CD4-positive, alpha-beta T cell treated with Interleukin-4 for 1 hour (primary cell): ENCODE results near the gene FHIT.

Experiments used
- DNase-seq, 2 donors: peaks; one replicate each; pipeline ENCODE4 v3.0.0-alpha.2; 2020 to 2022

FHIT gene

DNA sequence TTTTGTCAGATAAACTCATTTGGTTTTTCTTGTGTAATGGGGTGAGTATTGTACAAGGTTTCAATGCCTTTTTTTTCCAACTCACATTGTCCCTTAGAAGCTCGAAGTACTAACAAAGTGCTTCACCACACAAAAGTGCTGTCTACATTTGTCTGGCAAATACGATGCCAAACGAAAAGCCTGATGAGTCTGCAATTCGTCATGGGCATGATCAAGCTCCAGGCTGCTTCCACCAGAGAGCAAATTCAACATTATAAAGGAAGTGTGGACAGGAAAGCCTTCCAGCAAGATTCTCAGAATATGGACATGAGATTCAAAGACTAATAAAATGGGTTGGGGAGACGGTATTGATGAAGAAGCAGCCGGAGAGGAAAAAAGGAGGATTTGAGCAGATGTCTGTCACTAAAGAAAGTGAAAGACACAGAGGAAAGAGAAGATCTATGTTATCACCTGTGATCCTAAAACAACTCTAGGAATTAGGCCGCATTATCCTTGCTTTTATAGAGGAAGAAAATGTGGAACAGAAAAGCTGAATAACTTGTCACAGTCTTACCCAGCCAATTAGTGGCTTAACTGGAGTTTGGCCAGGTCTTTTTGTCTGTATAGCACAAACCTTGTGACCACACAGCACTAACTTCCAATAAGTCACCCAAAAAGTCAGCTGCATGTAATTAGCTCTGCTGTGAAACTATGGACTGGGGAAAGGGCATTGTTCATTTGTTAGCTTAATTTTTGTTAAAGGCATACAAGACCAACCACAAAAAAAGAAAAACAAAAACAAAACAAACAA, 494.8 kb downstream of the FHIT start:
- DNase-seq, result no peak

DNA sequence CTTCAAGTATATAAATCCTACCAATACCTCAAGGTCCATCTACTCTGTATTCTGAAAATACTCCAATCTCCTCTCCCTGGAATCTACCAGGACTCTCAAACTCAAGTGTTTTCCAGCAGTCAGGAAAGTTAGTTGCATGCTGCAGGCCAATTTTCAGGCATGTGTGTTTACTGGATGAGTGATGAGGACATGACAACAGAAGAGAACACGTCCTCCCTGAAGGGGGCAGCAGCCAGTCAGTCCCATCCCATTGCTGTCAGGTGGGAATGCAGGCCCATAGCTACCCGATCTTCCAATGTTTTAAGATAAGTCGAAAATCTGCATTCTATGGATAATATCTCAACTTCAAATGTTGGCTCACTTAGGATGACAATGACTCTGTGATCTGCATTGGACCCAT, 496.2 kb downstream of the FHIT start:
- no peak for DNase-seq

DNA sequence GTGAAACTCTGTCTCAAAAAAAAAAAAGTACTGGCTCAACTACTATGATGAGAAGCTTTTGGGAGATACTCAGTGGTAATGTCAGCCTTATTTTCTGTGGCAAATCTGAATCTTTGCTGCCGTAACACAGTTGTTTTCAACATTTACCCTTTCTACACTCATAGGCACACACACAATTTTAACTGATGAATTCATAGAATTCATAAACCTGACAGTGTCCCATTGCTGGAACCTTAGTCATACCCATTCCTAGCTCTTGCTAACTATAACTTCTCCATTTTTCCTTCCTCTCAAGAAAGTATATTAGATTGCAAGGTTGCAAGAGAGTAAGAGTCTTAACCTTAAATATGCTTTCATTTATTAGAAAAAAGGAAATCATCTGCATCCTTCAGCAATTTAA, 496.6 kb downstream of the FHIT start:
- no peak for DNase-seq

DNA sequence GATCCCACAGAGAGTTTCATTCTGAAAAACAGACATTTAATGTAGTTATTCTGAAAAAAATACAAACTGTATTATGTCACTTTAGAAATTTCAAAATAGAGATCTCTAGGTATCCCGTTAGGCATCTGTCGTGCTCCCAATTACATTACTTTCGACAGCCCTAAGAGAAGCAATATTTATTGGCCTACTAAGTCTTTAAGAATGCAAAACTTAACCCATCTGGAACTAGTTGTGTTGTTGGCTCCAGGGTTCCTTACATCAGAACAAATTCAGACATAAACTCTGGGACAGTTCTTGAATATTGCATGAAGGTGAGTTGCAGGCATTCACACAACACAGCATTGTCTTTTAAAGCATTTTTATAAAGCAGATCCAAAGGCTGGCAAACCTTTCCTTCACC, 498.4 kb downstream of the FHIT start:
- no peak for DNase-seq

DNA sequence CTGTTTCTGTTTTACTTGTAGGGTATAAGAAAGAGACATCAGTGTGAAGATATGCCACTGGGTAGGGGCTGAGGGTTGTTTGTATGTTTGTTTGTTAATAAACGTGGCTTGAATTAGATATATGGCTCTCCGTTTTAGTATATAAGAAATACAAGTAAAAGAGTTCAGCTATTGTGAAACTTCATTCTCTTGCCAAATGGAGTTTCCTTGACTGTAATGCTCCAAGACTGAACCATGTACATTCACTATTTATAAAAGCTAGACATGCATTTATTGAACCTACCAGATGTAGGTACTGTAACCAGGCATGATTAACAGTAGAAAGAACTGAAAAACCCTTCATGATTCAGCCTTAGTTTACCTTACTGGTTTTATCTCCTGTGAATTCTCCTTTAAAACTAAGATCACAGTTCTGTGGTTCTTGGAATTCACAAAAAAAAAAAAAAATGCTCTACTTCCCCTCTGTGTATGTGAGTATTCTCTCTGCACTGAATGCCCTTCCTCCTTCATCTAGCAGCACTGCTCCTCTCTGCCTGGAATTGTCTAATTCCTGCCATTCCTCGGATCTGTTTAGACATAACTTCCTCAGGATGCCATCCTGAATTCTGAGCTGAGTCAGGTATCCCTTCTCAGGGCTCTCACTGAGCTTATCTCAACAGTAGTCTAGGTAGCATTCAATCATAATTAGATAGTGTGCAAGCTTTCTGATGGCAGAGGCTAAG, 504.4 kb downstream of the FHIT start:
- no peak for DNase-seq

DNA sequence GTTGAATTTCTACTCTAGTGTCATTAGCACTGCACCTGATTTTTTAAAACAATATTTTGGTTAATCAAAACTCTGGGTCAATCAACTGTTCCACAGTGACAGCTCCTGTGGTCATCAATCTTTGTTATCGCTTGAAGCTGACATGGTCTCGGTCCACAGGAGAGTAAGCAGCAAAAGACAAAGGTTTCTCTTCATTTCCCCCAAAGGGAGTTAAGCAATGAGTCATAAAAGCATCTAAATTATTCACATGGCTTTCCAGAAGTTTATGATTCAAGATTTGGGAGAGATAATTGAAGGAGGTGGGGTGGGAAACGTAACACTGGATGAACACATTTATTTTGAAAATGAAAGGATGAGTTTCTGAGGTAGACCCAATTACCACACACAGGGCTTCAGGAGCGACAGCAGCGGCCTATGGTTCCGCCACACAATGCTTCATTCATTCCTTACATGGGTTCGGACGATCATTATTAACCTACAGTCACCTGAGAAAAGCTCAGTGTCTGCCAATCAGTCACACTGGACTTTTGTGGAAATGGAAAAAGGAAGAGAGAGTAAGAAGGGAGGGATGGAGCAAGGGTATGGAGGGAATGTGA, 505.1 kb downstream of the FHIT start:
- DNase-seq, result no peak

DNA sequence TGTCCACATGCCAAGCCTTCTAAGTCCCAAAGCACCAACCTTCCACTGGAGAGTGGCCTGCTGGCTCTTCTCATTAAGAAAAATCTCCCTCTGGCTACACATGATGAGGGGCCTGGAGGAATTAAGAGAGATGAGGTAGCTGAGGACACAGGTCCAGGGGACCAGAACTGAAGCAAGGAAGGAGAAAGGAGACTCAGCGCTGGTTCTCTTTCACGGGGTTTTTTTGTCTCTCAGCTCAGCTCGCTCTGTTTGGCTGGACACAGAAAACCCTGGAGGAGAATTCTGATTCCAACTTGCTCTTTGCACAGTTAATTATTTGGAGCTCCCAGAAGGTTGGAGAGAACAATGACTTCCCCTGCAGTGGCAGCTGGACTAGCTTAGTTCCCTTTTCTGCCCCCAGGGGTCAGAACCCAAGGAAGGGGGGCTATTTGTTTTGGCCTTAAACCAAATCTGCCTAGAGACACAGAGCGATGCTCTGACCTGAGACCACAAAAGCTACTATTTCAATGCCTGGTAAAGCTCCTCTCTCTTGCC, 507.6 kb downstream of the FHIT start:
- no peak for DNase-seq

DNA sequence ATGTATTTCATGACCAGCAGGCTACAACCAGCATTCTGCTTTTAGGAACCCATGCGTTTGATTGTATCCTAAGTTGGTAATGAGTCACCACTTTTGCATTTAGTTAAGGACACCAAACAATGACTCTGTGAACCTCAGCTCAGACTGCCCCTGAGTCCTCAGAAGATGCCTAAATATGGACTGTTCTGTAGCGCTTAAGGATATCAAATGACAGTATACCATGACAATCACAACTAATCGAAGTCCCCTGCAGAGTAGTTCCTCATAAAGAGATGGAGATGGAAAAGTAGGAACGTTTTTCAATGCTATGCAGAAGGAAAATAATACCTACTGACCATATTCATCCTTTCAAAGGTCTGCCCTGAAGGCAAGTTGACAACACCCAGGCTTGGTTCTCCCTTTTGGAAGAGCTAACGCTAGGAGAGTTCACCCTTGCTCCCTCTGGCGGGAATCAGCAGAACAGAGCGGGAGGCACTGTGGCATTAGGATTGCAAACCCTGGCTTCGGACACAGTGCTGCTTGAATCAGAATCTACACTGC, 508.6 kb downstream of the FHIT start:
- no peak for DNase-seq

DNA sequence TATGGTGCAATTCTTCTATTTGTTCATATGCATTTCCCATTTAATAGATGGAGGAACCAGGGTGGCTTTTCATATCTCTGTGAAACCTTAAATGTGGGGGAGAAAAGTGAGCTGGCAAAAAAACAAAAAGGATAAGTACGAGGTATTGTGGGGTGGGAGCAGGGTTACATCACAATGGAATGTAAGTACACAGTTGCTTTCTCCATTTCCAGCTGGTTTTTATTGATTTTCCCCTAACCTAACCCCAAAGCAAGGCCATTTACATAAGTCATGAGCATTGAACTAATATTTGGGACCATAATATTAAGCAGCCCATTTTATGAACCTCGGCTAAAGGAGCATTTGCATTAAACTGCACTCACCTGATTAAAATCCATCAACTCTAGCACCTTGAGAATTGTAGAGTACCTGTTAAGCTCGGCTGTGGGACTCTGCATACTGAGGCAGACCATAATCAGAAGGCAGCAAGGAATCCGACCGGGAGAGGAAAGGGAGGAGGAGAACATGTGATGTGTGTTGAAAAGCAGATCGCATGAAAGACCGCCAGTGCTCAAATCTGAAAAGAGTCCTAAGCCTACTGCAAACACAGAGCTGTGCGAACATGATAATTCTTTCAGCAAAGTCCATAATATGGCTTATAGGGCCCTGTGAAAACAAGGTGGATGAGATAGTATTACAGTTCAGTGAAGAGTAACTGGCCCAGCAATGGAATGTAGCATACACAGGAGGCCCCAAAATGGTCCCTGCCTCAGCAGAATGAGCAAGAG, 513.4 kb downstream of the FHIT start:
- no peak for DNase-seq

DNA sequence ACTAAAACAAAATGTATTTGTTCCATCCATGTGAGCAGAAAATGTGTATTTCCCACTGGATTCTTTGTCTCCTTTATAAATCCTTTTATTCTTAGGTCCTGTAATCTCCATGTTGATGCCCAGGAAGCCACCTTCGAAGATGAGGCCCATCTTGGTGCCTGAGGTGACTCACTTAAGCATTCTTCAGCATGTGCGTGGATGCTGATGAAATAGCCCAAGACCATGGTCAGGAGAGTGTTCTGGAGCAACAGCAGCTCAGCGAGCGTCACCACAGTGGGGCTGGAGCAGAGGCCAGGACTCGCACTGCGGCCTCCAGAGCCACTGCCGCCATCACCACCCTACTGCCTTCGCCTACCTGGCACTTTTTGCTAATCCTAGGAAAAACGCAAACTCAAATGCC, 520.9 kb downstream of the FHIT start:
- no peak for DNase-seq

DNA sequence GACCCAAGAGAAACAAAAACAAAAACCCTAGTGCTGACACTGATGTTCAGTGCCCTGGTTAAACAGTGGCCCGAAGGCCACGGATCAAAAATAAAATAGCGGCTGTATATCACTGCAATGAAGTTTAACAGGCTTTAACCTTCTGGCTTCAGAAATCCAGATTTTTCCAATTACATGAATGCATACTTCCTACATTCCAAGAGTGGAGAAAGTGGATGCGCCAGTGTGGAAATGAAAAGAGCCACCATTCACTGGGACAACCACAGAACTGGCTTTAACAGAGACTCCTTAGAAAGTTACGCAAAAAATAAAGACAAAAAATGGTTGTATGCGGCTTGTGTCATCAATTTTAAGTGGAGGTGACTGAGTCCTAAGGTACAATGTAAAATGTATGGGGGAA, 522.2 kb downstream of the FHIT start:
- no peak for DNase-seq

DNA sequence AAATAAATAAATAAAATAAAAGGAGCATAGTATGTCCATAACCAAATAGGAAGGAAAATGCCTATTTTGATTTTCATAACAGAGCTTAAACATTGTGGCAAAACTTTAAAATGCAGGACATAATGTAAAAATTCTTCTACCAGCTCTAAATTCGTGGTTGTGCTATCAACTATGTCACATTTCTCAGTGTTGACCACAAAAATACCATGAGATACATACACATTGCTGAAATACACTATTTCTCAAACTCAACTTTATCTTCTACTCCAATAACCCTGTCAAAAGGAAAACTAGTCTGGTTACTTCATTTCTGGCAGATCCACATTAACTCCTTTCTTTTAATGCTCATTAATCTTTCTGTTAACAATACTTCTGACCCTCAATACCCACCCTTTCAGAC, 523.2 kb downstream of the FHIT start:
- no peak for DNase-seq

DNA sequence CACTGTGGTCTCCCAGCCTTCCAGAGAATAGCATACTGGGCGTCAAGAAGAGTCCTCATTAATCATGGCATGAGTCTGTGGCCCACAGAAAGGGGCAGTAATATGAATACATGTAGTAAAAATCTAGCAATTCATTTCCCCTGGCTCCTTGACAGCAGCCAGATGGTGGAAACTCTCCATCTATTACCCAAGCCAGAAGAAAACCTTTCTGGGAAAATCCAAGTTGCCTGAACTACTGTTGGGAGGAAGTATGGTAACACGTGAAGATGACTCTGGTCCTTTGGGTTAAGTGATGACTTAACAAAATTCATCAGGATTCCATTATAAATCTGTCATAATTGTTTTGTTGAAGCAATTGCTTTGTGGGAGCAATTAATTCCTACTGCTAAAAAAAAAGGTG, 530.5 kb downstream of the FHIT start:
- DNase-seq, result no peak

DNA sequence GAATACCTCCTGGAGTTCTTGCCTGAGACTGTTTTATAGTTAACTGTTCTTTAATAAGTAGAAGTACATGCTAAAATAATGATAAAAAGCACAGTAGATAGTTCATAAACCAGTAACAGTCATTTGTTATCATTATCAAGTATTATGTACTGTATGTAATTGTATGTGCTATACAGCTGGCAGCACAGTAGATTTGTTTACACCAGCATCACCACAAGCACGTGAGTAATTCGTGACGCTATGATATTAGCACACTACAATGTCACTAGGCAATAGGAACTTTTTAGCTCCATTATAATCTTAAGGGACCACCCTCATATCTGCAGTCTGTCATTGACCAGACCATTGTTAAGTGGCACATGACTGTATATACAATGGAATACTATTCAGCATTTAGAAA, 534.7 kb downstream of the FHIT start:
- DNase-seq, result no peak

DNA sequence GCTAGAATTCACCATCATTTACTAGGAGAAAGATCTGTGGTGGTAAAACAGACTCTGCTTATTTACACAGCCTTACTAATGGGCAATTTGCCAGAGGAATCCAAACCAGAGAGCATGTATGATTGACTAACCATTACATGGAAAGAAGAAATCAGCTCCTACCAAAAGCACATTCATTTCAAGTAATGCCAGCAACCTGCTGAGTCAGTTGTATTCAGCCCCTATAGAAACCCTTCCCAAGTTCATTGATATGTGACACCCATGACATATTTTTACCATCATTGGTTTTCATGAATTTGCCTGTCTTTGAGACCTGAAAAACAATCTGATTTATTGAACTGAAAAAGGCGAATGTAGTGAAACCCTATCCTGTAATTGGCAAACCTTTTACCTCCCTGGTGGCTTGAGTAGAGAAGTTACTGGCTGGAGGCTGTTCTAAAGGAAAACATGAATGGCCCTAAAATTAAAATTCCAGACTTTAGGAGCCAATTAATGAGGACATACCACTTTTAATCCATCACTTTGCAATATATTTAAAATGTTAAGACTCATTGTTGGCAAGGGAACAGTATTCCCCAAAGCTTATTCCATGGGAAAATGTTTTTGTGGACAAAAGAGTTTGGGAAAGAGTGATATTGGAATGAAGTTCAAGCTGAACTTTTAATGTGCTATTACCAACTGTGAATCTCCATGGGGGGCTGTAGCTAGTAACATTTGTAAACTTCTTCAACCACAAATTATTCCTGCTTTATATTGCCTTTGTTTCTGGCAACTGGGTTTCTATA, 542.9 kb downstream of the FHIT start:
- no peak for DNase-seq

DNA sequence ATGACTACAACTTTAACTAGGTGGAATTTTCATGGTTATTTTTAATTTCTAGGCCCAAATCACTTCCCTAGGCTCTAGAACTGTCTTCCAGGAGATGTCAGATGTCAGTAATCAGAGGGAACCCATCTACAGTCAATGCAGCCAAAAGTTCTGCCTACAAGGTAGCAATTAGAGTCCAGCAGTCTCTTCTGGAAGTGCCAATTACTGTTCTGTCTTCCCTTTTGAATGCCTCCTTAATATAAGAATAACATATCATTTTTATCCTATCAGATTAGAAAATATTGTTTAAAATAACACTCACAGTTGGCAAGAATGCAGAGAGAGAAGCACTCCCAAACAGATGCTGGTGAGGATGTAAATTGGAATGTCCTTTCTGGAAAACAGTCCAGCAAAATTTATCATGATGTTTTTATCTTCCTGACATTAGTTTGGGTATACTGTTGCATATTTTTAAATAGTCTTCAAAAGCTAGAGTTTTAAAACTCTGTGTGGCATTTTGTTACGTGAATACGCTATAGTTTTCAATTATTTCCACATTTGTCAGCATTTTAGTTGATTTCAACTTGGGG, 543.7 kb downstream of the FHIT start:
- no peak for DNase-seq

DNA sequence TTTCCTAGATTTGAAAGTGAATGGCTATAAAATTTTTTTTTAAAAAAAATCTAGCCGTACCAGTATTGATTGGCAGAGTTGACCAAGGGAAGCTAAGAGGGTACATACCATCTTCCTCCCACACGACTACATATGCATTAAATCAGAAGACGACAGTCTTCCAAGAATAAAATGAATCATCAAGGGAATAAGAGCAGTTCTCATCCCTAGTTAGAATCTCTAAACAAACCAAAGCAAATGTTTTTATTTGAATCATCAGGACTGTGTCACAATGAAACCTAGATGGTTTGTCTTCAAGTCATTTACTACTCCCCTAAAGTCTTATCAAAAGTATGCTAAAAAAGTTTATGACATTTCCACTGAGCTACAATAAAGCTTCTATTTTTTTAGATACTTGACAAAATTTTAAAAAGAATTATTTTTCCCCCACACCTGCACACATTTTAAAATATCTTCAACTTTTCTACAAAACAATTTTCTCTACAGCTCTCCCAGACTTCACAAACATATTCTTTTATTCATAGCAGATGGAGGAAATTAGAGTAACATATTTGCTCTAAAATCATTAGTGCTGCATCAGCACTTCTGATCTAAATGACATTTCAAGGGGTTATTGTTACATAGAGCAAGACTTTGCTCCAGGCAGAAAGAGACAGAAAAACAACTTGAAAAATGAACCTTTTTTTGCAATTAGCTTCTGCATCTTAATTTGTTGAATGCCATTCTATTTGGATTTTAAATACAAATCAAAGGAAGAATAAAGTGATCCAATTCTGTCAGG, 547.1 kb downstream of the FHIT start:
- DNase-seq, result no peak

DNA sequence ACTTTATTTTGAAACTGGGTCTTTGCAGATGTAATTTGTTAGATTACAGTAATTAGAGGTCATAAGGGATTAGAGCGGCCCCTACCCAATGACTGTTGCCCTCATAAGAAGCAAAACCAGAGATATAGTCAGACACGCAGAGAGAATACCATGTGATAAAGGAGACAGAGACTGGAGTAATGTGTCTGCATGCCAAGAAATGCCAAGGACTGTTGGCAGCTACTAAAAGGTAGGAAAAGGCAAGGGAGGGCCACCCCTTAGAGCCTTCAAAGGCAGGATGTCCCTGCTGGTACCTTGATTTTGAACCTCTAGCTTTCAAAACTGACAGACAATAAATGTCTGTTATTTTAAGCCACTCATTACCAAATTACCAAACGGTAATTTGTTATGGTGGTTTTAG, 548.2 kb downstream of the FHIT start:
- DNase-seq, result no peak

DNA sequence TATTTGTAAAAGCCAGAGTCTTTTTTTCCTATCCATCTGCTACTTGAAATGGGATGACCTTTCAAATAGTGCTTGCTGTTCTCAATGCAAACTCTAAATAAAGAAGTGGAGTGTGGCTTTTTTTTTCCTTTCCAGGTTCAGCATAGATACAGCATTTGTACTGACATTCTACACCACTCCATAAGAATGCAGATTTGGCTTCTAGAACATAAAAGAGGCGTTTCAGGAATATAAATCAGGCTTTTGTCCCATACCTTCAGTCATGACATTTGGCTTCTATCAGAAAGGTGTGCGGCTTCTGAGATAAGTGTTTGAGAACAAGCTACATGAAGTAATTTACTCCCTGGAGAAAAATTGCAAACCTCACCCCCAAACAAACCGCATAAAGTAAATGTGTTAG, 553.1 kb downstream of the FHIT start:
- no peak for DNase-seq

DNA sequence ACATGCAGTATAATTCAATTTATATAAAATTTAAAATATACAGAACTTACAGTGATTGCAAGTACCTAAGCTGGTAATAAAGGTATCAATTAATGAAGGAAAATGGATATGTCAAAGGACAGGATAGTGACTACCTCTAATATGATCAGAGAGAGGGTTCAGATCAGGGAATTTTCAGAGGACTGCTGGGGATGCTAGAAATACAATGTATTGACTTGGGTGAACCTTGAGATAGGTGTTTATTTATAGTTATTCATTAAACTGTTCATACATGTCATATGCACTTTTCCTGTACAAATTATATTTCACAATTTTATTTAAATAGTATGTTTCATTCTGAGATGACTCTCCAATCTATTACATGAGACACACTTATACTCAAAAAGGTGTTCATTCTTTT, 554.1 kb downstream of the FHIT start:
- DNase-seq, result no peak
